NCI-H2107 treated with DMSO at 0.1 percent for 48 hours (cell line): ENCODE data around the gene EPHA1.

Experiments
- DNase-seq: peaks from one replicate; lab custom pipeline; 2025; ENCODE audit not compliant: unreplicated experiment; lab: John Stamatoyannopoulos, UW

EPHA1 gene

GRCh38 chr7:143352531-143353002 is 56.1 kb downstream of the EPHA1 start:
- DNase-seq = no peak

DNA sequence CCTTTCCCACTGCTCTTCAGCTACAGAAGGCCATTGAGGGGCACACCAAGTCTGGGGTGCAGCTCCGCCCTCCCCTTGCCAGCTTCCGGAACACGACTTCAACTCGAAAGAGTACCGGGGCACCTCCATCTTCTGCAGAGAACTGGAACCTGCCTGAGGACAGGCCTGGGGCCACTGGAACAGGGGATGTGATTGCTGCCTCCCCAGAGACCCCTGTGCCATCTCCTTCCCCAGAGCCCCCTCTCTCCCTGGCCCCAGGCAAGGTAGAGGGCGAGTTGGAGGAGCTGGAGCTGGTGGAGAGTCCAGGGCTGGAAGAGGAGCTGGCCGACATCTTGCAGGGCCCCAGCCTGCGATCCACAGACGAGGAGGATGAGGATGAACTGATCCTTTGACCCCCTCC is 57.1 kb downstream of the EPHA1 start:
- no peak for DNase-seq

GRCh38 chr7:143351060-143351459 is 57.6 kb downstream of the EPHA1 start:
- no peak for DNase-seq

DNA sequence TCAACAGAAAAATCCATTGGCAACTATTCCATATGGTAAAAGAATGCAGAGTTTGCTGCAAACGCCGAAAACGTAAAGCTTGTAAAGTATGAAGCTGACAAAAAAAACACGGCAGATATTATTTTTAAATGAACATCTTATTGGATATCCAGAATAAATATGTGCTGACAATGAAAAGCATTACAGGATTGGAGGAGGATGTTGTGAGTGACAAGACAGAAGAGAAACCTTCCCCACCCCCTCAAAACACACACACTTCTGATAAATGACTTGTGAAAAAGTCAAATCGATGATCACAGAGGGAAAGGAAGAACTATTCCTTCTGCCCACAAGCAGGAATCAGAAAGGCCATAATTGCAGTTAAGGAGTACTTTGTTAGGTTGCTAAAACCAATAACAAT is 60.7 kb downstream of the EPHA1 start:
- no peak for DNase-seq

GRCh38 chr7:143346018-143346417 is 62.6 kb downstream of the EPHA1 start:
- DNase-seq = no peak

DNA sequence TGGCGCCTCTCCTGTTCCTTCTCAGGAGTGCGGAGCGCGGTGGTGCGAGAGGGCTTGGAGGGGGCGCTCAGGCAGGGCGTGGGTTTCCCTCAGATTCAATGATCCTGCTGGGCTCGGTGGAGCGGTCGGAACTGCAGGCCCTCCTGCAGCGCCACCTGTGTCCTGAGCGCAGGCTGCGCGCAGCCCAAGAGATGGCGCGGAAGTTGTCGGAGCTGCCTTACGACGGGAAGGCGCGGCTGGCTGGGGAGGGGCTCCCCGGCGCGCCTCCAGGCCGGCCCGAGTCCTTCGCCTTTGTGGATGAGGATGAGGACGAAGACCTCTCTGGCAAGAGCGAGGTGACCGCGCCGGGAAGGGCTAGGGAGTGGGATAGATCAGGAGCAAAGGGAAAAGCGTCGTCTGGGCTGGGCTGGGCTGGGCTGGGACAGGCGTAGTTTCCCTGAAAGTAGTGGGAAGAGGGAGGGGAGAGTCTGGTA is 63.2 kb downstream of the EPHA1 start:
- DNase-seq = no peak

GRCh38 chr7:143343596-143343995 is 65.1 kb downstream of the EPHA1 start:
- no peak for DNase-seq

GRCh38 chr7:143341842-143342241 is 66.8 kb downstream of the EPHA1 start:
- no peak for DNase-seq
